K562 (cell line): ENCODE results near the gene ZNF705A. TPM values are rescaled to one million over a fixed set of nuclear protein-coding genes. Genes with fewer than 3 reads are reported as not detected.

Experiments used
- CC2D1A ChIP-seq: fragments of 450-650 bp; IDR thresholded peaks from 2 replicates; pipeline ENCODE4 v1.6.1; 2017; ENCODE audit warnings: mild to moderate bottlenecking
- E2F4 ChIP-seq: sonication (generic); formaldehyde crosslinking; IDR thresholded peaks from 2 replicates; pipeline ENCODE4 v1.8.0; 2022; ENCODE audit warnings: mild to moderate bottlenecking, low read depth, missing genetic modification reagents
- ESRRB ChIP-seq: fragments of 250-450 bp; sonication (Bioruptor Pico); IDR thresholded peaks from 2 replicates; pipeline ENCODE4 v1.5.0; 2020; ENCODE audit warnings: mild to moderate bottlenecking, moderate library complexity, borderline replicate concordance
- JUND ChIP-seq, 2 experiments: IDR thresholded peaks; 2 replicates in 1 of 2; 3 replicates in 1 of 2; pipeline ENCODE4 v1.6.1; 2011; ENCODE audit warnings: borderline replicate concordance in 2 of 2, low read depth in 2 of 2, low read length in 2 of 2, improper control_type of control experiment in 1 of 2, missing biosample characterization in 1 of 2, missing genetic modification characterization in 1 of 2, missing genetic modification reagents in 1 of 2
- MYC ChIP-seq, 2 experiments: fragments of 250-450 bp in 1 of 2; sonication (Bioruptor Pico) in 1 of 2; IDR thresholded peaks; 2 replicates each; pipeline versions ENCODE4 v1.5.1 to v1.6.1; 2012 to 2021; ENCODE audit warnings: low read depth in 2 of 2, borderline replicate concordance in 1 of 2, improper control_type of control experiment in 1 of 2, low read length in 1 of 2, mild to moderate bottlenecking in 1 of 2, moderate library complexity in 1 of 2
- REST ChIP-seq, 2 experiments: fragments of 450-650 bp; formaldehyde crosslinking in 1 of 2; IDR thresholded peaks; 2 replicates each; pipeline versions ENCODE4 v1.4.0 to v1.6.1; 2014 to 2020; ENCODE audit warnings: mild to moderate bottlenecking in 2 of 2, borderline replicate concordance in 1 of 2, low read depth in 1 of 2
- SUPT5H ChIP-seq: fragments of 450-650 bp; IDR thresholded peaks from 2 replicates; pipeline ENCODE4 v1.6.1; 2016
- VEZF1 ChIP-seq: fragments of 200-800 bp; sonication (Bioruptor generic); IDR thresholded peaks from 2 replicates; pipeline ENCODE4 v1.6.1; 2017; ENCODE audit warnings: missing genetic modification characterization, missing compliant biosample characterization
- ZBTB33 ChIP-seq: sonication (generic); formaldehyde crosslinking; IDR thresholded peaks from 2 replicates; pipeline ENCODE4 v1.8.1; 2023; ENCODE audit warnings: mild to moderate bottlenecking, missing genetic modification reagents
- polyA plus RNA-seq, 8 experiments: library from polyadenylated mRNA; depleted of rRNA in 4 of 8; stranded (reverse) in 5 of 8; unstranded in 3 of 8; fragments of >200 nt; fragmentation: Nextera tagmentation in 2 of 8; fragmentation: Illumina TruSeq in 1 of 8; extraction: Ambion mirVana in 2 of 8; extraction: Trizol in 1 of 8; gene quantifications; 2 replicates each; pipeline versions ENCODE4 v1.2.1 to v1.2.3, GENCODE V29; 2011 to 2014; ENCODE audit warnings: inconsistent platforms in 1 of 8, missing spikeins in 1 of 8
- total RNA-seq, 7 experiments: library from RNA; depleted of rRNA in 6 of 7; stranded (reverse); fragments of >200 nt in 6 of 7; fragmentation: Illumina TruSeq in 2 of 7; extraction: Trizol in 2 of 7; gene quantifications; 2 replicates each; pipeline versions ENCODE4 v1.2.1 to v1.2.3, GENCODE V29; 2011 to 2021; ENCODE audit warnings: low replicate concordance in 1 of 7

The ZNF705A gene
- total and polyA plus RNA-seq, 9 of the 15 experiments (the other 6 are each of a cell fraction or from before 2014, with no cell fraction given), result not detected

- TF ChIP-seq REST (IDR thresholded peaks at IDR 0.05; ENCODE audit: borderline replicate concordance) (peak; percentile 81; the same call in 1 of the 2 replicates), REST (CRISPR knock-in tag; IDR thresholded peaks at IDR 0.05; ENCODE audit: low read depth) (no peak), MYC (IDR thresholded peaks at IDR 0.05; ENCODE audit: low read depth, low read length) (peak; percentile 52), MYC (CRISPR knock-in tag; IDR thresholded peaks at IDR 0.05; ENCODE audit: borderline replicate concordance, low read depth) (no peak), VEZF1 (CRISPR knock-in tag) (no peak; the same call in 1 of the 2 replicates), CC2D1A (peak; percentile 32; the same call in 1 of the 2 replicates), ZBTB33 (CRISPR knock-in tag) (no peak), JUND (IDR thresholded peaks at IDR 0.05; ENCODE audit: borderline replicate concordance, low read depth, low read length) (peak; percentile 25; the same call in 1 of the 2 replicates), JUND (tag; IDR thresholded peaks at IDR 0.05; ENCODE audit: borderline replicate concordance, low read depth, low read length) (no peak), ESRRB (no peak), SUPT5H (no peak), E2F4 (CRISPR knock-in tag) (no peak)
Measured at GRCh38 chr12:8108808-8109398, 47.9 kb upstream of the ZNF705A start (continued).
